Nephron (organoid): ENCODE results near the gene TMEM184B.

Source experiments
- H3K27ac Mint-ChIP-seq, 3 experiments: 2 replicates each; pipeline ENCODE4 v1.8.0; 2020; ENCODE audit warnings: mixed read lengths in 3 of 3, mild to moderate bottlenecking in 2 of 3, moderate library complexity in 1 of 3
- H3K27me3 Mint-ChIP-seq: 2 replicates; pipeline ENCODE4 v1.8.0; 2021; ENCODE audit warnings: low read depth, mild to moderate bottlenecking, moderate library complexity, mixed read lengths
- H3K36me3 Mint-ChIP-seq: 2 replicates; pipeline ENCODE4 v1.8.0; 2020; ENCODE audit warnings: low read depth, mixed read lengths
- H3K4me1 Mint-ChIP-seq: 2 replicates; pipeline ENCODE4 v1.8.0; 2020; ENCODE audit warnings: mixed read lengths
- H3K4me3 Mint-ChIP-seq, 3 experiments: 2 replicates each; pipeline ENCODE4 v1.8.0; 2020; ENCODE audit warnings: mild to moderate bottlenecking in 3 of 3, mixed read lengths in 3 of 3, moderate library complexity in 2 of 3
- H3K9me3 Mint-ChIP-seq: 2 replicates; pipeline ENCODE4 v1.8.0; 2020; ENCODE audit warnings: mixed read lengths
- TF ChIP-seq, protein P1 (sequence below), 3 experiments: fragments of 200-600 bp; sonication (generic); IDR thresholded peaks; one replicate each; pipeline ENCODE4 v1.5.0; 2021; ENCODE audit warnings: antibody characterized with exemption in 3 of 3; ENCODE audit not compliant: unreplicated experiment in 3 of 3

The TMEM184B gene

DNA sequence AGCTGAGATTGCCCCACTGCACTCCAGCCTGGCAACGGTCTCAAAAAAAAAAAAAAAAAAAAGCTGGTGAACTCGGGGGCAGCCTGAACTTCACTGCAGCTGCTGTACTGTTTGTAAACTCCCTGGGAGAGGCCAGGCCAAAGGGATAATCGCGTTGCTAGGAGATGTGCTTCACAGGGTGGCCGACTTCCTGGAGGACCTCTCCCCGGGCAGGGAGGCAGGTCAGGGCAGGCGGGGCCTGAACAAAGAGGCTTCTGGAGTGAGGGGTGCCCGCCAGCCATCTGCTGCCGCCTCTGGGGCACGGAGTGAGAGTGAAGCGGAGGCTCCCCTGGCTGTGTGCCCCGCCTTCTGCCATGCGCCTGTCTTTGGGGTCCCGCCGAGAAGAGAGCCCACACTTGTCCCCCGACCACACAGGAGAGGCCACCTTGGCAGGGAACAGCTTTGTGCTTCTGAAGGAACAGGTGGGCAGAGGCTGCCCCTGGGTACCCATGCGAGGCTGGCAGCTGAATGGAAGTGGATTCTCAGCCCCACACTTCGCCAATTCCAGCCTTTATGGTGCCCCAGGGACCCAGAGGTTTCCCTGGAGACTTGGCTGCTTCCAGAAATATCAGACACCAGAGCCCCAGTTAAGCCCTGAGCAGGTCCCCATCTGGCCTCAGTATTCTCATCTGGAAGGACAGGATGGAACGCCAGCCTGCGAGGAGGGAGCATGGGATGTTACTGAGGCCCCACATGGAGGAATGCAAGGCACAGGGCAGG lies 29.6 kb downstream of the TMEM184B start:
- peaks cover 34% of the 10 kb centered on the region for H3K36me3 Mint-ChIP-seq
- H3K9me3 Mint-ChIP-seq = no peaks in the 10 kb centered on the region
- H3K27me3 Mint-ChIP-seq = no peaks in the 10 kb centered on the region
- peak overlapping the region in 1 of 3 experiments; percentile 44 for H3K27ac Mint-ChIP-seq
- H3K4me1 Mint-ChIP-seq = peaks cover 54% of the 10 kb centered on the region
- no peak overlapping the region for H3K4me3 Mint-ChIP-seq
- TF ChIP-seq, protein P1, sequence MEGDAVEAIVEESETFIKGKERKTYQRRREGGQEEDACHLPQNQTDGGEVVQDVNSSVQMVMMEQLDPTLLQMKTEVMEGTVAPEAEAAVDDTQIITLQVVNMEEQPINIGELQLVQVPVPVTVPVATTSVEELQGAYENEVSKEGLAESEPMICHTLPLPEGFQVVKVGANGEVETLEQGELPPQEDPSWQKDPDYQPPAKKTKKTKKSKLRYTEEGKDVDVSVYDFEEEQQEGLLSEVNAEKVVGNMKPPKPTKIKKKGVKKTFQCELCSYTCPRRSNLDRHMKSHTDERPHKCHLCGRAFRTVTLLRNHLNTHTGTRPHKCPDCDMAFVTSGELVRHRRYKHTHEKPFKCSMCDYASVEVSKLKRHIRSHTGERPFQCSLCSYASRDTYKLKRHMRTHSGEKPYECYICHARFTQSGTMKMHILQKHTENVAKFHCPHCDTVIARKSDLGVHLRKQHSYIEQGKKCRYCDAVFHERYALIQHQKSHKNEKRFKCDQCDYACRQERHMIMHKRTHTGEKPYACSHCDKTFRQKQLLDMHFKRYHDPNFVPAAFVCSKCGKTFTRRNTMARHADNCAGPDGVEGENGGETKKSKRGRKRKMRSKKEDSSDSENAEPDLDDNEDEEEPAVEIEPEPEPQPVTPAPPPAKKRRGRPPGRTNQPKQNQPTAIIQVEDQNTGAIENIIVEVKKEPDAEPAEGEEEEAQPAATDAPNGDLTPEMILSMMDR (IDR thresholded peaks at IDR 0.05; ENCODE audit: unreplicated experiment in 3 of 3) = no peak

DNA sequence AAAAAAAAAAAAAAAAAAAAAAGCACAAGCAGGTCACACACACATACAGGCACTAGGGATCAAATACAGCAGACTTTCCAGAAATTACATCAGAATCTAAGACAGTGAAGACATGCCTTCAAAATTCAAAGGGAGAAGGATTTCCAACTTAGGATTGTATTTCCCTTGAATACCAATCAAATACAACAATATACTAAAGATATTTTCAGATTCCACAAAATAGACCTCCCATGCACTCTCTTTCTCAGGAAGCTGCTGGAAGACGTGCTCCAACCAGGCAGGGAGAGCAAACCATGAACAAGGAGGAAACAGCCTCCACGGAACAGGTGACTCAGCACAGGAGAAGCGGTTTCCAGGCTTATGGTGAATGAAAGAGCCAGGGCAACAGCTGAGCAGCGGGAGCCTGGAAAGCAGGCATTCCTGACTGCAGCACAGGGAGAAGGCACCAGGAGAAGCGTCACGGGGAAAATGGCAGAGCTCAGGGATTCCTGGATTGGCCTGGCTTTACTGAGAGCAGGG lies 32.0 kb downstream of the TMEM184B start:
- H3K4me1 Mint-ChIP-seq = peaks cover 42% of the 10 kb centered on the region
- H3K27ac Mint-ChIP-seq = peak overlapping the region; percentile 60 to 75 (median 73)
- peaks cover 36% of the 10 kb centered on the region for H3K36me3 Mint-ChIP-seq
- no peaks in the 10 kb centered on the region for H3K27me3 Mint-ChIP-seq
- peak overlapping the region in 1 of 3 experiments; percentile 2 for H3K4me3 Mint-ChIP-seq
- H3K9me3 Mint-ChIP-seq = no peaks in the 10 kb centered on the region
- TF ChIP-seq, protein P1 (IDR thresholded peaks at IDR 0.05; ENCODE audit: unreplicated experiment in 3 of 3) = no peak

DNA sequence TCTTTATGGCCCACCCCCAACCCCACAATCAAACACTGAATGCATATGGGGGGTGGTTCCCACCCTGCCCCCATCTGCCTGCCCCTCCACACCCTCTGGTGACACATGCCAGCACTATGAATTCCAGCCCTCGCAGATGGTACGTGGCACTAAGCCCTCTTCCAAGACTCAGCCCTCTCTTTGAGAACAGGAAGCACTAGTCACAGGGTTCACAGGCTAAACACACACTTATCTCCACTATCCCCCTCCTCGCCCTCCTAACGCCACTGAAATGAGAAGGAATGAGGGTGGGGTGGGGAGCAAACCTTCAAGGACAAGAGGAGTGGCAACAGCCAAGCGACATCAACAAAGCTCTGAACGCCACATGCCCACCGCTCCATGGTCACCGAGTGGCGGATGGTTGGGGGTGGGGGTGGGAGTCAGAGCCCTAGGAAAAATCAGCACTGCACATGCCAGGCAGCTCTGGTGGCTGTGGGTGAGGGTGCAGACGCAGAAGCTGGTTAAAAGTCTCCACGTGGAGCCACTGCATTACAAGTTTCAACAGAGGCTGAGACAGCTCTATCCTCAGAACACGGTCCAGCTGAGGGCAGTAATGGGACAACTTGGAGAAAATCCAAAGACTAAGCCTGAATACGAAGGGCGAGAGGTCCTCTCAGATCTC lies 33.6 kb downstream of the TMEM184B start:
- peaks cover 48% of the 10 kb centered on the region for H3K36me3 Mint-ChIP-seq
- TF ChIP-seq, protein P1 (IDR thresholded peaks at IDR 0.05; ENCODE audit: unreplicated experiment in 3 of 3) = no peak

DNA sequence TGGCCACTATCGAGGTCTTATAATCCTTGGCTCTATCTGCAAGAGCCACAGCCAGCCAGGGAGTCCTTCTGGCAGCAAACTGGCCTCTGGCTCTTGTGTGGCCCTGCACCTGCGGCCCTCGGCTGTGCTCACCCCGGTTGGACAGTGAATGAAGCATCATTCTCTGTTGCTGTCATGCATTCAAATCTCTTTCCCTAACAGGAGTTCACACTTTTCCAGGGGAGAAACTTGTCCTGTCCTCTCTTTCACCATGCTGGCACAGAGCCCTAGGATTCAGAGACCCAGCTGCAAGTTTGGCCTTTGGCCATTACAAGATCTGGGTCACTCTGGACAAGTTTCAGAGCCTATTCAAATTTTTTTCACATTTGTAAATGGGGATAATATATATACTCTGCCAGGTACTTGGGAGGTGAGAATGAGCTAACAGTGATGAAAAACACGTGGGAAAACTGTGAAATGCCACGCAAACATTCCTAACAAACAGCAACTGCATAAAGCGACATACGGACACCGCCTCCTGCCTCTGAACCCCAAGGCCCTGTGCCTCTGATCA lies 34.2 kb downstream of the TMEM184B start:
- H3K4me1 Mint-ChIP-seq = peaks cover 37% of the 10 kb centered on the region
- peaks cover 46% of the 10 kb centered on the region for H3K36me3 Mint-ChIP-seq
- no peaks in the 10 kb centered on the region for H3K27me3 Mint-ChIP-seq
- no peaks in the 10 kb centered on the region for H3K9me3 Mint-ChIP-seq
- H3K4me3 Mint-ChIP-seq = no peak overlapping the region
- TF ChIP-seq, protein P1 (IDR thresholded peaks at IDR 0.05; ENCODE audit: unreplicated experiment in 3 of 3) = no peak
- peak overlapping the region in 1 of 3 experiments; percentile 73 for H3K27ac Mint-ChIP-seq

More for the DNA sequence above, 33.6 kb downstream of the TMEM184B start:
- H3K27ac Mint-ChIP-seq = peak overlapping the region in 2 of 3 experiments; percentile 35 to 73
- H3K4me3 Mint-ChIP-seq = no peak overlapping the region
- H3K9me3 Mint-ChIP-seq = no peaks in the 10 kb centered on the region
- peaks cover 42% of the 10 kb centered on the region for H3K4me1 Mint-ChIP-seq
- H3K27me3 Mint-ChIP-seq = no peaks in the 10 kb centered on the region

DNA sequence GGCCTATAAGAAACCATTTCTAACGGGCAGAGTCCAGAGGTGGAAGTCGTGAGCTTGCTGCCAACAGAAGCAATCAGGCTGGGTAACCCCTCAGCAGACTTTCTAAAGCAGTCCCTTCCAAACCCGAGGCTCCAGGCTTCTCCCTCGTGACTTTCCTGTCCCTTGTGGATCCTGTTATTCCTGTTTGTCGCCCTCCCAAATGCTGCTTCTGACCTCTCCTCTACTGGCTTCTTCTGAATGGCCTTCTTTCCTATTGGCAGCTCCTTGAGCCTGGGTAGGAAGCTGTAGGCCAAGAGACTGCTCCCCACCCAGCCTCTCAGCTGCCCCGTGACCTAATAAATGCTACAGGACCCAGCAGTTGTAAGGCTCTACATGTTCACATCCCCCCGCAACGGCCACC lies 36.0 kb downstream of the TMEM184B start:
- Mint-ChIP-seq H3K4me1 (peaks cover 32% of the 10 kb centered on the region), H3K9me3 (no peaks in the 10 kb centered on the region), H3K27me3 (no peaks in the 10 kb centered on the region), H3K4me3 (no peak overlapping the region), H3K27ac (peak overlapping the region in 1 of 3 experiments; percentile 52), H3K36me3 (peaks cover 55% of the 10 kb centered on the region)
- TF ChIP-seq, protein P1 (IDR thresholded peaks at IDR 0.05; ENCODE audit: unreplicated experiment in 3 of 3) = no peak
